ENCODE results near the gene BCL2.
A peak's percentile ranks its signal among the peaks of the same experiment; 100 is the strongest.
"Not testable (repeated sequence)": the region's sequence is repeated elsewhere in the genome, so short reads cannot be mapped to it uniquely, and the experiment has no call there.

Gene BCL2

DNA sequence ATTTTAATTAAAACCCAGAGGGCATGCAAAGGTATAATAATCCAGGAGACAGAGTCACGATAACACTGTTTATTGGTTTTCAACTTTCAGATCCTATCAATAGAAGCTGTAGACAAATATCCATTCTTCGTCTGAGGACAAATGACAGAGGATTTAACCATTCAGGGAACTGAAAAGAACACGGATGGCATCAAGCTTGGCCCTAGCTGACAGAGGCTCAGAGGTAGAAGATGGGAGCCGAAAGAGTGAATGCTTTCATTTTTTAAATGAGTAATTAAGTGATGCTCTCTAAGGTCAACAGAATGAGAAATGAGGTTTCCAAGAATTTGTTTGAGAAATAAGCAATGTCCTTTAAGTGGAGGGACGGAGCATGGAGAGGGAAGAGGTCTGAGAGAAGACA lies 62.1 kb downstream of the BCL2 start:
- no peak for DNase-seq

- no peak for DNase-seq
Observed at GRCh38 chr18:63255435-63255834, 64.1 kb downstream of the BCL2 start.

DNA sequence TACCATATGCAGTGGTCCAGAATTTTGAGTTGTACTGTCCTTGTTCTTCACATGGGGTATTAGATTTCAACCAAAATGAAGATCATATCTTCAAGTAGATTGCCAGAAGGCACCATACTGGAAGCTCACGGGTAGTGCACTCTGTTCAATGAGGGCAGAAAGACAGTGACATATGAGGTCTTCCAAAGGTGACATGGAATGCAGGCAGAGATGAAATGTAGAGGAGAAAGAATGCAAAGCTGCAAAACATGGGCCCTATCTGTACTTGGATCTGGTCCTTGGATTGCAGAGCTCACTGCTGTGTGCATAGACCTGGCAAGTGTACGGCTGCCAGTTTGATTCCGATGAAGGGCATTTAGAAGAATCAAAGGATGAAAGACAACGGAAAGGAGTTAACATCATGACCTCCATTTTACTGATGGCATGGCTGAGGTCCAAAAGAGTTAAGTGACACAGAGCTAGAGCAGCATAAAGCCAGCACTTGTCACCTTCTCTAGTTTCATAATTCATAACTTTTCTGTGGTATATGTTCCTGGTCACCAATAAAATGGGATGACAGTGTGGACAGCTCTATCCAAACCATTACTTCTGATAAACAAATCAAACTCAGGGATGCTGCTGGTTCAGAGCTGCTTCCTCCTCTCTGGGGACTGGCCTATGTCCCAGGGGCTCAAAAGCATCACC lies 64.7 kb downstream of the BCL2 start:
- DNase-seq, result no peak

GRCh38 chr18:63253428-63254372 lies 65.9 kb downstream of the BCL2 start:
- DNase-seq, result peak; percentile 59

- DNase-seq, result no peak
Observed at GRCh38 chr18:63253014-63253413, 66.6 kb downstream of the BCL2 start.

- peak; percentile 34 for DNase-seq
Observed at GRCh38 chr18:63249771-63250170, 69.8 kb downstream of the BCL2 start.

- no peak for DNase-seq
Observed at GRCh38 chr18:63247926-63248325, 71.6 kb downstream of the BCL2 start.

DNA sequence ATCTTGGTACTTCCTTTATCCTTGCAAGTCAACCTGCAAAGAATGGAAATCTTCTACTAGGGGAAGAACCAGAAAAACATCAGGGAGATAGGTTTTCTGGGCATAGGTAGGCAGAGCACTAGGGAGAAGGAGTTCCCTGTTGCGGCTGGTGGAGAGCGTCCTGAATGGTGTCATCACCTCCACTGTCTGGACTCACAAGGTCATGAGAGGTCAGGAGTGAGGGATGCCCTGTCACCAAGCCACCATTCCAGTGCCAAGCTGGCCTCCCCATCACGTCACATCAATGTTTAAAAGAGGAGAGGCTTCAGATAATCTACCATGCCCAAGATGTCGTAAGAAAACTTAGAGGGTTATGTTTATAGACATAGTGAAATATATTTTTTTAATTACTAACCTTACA lies 72.1 kb downstream of the BCL2 start:
- DNase-seq, result no peak

DNA sequence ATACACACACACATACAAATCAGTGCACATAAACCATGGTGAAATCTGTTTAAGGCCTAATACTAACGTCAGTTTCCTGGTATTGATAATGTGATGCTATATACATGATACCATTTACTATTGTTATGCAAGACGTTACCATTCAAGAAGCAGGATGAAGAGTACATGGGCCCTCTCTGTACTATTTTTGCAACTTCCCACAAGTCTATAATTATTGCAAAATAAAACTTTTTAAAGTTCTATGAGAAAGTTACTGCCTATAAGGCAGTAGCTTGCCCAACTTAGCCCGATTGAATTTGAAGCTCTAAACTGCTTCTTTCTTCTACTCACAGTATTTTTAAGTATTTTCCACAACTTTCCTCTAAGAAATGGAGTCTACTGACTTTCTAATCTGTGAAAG lies 74.0 kb downstream of the BCL2 start:
- DNase-seq, result no peak

- DNase-seq, result no peak
Observed at GRCh38 chr18:63244607-63245006, 75.0 kb downstream of the BCL2 start.

DNA sequence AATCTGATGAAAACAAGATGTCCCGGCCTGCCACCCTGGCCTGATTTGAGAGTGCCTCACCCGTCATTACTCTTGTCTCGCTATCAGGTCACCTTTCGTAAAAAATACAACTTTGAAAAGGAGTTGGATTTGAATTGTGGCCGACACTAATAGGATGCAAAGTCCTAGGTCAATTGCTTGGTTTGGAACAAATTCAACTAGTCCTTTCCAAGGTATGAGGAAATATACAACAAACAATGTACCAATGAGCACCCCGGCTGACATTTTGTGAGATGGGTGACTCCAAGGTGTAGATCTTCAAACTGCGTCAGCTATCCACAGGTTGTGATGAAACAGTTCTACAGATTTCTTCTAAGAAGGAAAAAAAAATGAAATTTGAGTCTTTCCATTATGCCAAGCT lies 77.8 kb downstream of the BCL2 start:
- no peak for DNase-seq

DNA sequence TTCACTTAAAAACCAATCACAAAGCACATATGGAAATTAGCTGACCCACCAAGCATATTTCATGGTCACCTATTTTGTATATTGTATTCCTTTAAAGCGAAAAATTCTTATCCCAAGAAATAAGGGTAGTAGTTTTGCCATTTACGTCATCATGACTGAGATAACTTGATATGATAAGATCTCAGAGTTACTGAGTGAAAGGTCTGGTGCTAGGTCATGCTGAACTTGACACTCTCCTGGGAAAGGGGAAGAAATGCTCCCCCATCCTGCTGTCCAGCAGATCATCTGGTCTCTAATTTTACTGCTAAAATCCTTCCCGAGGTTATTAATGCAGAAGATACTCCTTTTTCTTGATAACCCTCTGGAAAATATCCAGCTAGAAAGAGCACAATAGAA lies 78.3 kb downstream of the BCL2 start:
- no peak for DNase-seq

DNA sequence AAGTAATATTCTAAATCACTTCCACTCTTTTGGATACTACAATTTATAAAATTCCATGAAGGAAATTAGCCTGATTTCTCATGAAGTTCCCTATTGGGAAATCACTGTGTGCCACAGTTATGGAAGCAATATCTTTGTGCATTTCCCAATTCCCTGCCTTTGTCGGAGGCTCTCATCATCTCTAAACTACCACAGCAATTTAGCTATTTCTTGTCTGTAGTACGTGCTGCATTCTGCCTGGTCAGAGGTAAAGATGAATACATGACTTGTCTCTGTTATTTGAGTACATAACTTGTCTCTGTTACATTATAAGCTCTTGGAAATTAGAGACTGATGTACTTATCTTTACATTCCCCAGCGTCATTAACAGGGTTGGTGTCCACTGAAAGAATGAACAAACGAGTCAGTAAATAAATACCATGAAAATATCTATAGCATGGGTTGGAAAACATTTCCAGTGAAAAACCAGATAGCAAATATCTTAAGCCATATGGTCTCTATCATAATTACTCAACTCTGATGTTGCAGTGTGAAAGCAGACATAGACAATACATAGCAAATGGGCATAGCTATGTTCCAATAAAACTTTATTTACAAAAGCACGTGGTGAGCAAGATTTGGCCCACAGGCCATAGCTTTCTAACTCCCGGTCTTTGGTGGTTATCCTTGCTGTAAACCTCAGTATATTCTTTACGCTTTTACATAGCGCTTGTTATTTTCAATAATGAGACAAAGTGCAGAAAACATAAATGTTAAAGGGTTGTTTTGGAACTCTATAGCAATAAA lies 78.8 kb downstream of the BCL2 start:
- peak; percentile 13 for DNase-seq

DNA sequence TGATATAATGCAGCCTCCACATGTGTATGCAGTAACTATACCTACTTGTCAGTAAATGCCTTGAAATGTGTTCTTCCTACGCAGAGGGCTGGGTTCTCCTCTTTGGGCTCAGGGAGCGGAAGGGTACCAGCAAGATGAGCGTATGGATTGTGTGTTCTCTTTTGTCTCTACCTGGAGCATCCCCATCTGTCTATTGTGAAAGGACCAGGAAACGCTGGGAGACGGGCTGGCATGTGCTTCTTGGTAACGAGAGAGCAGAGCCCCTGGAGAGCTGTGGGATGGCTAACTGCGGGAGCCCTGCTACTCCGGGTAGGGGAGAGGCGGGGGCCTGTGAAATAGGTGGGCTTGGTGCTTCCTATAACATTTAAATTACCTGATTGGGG lies 80.9 kb downstream of the BCL2 start:
- DNase-seq, result no peak

DNA sequence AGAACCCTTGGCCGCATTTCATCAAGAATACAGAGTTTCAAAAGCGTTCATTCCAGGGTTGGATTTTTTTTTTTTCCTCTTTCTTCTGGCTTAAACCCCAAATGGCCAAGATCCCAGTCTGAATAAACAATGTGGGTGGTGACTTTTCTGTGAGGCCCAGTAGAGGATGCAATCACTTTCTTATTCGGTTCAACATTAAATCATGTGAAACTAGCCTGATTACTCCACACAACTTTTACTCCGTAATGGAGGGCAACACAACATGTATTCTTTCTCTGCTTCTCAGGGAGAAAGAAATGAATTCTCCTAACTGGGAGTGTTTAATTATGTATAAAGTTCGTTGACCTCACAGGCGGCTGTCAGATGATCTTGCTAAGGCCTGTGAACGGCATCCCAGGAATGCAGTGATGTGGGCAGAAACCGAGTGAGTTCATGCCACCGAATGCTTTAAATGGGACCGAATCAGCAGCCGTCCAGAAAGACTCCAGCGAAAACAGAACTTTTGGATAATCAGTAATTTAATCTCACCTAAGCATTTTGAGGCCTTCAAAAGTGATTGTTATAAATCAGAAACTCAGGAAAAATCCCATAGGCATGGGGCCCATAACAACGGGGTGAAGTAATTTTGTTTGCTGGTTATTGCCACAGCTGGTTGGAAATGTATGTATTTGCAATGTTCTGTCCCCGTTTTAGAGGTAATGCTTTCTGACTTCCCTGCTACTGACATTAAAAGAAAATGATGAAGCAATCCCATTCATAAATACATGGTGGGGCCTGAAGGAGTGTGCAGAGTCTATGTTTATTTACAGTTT lies 81.5 kb downstream of the BCL2 start:
- DNase-seq, result peak; percentile 86

- no peak for DNase-seq
Observed at GRCh38 chr18:63236921-63237846, 82.4 kb downstream of the BCL2 start.

- DNase-seq, result no peak
Observed at GRCh38 chr18:63236406-63236805, 83.2 kb downstream of the BCL2 start.

DNA sequence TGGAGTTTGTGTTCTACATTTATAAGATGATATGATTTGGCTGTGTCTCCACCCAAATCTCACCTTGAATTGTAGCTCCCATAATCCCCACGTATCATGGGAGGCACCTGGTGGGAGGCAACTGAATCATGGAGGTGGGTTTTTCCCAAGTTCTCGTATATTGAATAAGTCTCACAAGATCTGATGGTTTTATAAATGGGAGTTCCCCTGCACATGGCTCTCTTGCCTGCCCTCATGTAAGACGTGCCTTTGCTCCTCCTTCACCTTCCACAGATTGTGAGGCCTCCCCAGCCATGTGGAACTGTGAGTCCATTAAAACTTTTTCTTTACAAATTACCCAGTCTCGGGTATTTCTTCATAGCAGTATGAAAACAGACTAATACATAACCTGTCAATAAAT lies 83.6 kb downstream of the BCL2 start:
- not testable (repeated sequence) for DNase-seq

DNA sequence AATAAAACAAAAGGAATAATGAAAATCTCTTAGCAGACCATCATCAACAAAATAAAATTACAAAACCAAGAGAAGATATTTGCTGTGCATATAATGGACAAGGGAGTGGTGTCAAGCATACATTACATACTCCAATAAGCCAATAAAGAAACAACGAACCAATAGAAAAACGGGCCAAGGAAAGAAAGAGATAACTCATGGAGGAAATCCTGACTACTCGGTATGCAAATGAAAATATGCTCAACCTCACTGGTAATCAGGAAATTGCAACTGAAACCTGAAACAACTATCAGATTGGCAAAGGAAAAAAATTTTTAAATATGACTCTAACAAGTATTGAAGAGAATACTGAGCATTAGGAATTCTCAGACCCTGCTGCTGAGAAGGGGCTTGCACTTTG lies 84.7 kb downstream of the BCL2 start:
- no peak for DNase-seq

DNA sequence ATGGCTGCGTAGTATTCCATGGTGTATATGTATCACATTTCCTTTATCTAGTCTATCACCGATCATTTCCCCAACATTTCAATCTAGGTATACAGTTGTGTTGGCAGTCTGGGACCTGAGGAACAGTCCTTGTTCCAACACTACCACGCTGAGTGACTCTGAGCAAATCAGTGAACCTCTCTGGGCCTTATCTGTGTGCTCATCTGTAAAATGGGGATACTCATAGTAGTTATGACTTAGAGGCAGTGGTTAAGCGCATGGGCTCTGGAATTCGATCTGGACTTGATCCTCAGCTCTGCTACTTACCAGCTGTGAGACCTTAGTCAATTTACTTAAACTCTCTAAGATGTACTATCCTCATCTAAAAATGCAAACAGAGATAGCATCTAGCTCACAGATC lies 85.1 kb downstream of the BCL2 start:
- DNase-seq, result no peak

DNA sequence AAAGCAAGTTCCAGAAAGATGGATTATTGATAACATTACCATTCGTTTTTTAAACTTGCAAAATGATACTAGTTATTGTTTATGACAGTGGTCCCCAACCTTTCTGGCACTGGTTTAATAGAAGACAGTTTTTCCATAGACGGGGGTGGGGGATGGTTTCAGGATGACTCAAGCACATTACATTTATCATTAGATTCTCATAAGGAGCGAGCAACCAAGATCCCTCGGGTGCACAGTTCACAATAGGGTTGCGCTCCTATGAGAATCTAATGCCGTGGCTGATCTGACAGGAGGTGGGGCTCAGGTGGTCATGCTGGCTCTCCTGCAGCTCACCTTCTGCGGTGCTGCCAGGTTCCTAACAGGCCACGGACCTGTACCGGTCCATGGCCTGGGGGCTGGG lies 86.2 kb downstream of the BCL2 start:
- DNase-seq, result no peak

GRCh38 chr18:63232826-63233225 lies 86.7 kb downstream of the BCL2 start:
- no peak for DNase-seq
